ENCODE measurements around the gene SCAF4.

DNA sequence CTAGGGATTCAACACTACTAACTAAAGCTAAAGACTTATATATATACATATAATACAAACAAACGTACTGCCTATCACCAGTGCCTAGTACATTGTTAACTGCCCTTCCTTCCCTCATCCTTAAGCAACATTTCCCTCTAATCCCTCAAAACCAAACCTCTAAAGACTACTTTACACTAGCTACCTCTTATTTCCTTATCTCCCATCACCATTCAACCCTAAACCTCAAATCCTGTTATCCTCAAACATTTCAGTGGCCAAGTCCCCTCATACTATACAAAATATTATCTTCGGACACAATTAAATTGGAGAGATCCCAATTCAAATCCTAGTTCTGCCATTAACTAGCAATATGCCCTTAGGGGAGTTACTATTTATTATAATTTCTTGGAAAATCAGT lies 3.7 kb downstream of the SCAF4 start:
- TF ChIP-seq CTCF (conservative IDR thresholded peaks at IDR 0.05; ENCODE audit: low read length): no peak
- no peak for TF ChIP-seq EZH2phosphoT487 (IDR thresholded peaks at IDR 0.05; ENCODE audit: borderline replicate concordance)

Measured in Loucy (cell line).